ENCODE measurements around the gene TMEM218.

TMEM218 gene

GRCh38 chr11:125053167-125053566 lies 58.3 kb downstream of the TMEM218 start:
- Histone ChIP-seq H3K36me3 (ENCODE audit: insufficient read depth, low read length) (no peaks in the 10 kb centered on the region), H2AFZ (ENCODE audit: low read length) (no peak overlapping the region), H3F3A (ENCODE audit: low read depth) (no peaks in the 10 kb centered on the region), H3K4me2 (ENCODE audit: low read depth, low read length, poor library complexity, severe bottlenecking) (no peak overlapping the region), H3K4me1 (ENCODE audit: insufficient read depth, low read length, poor library complexity, severe bottlenecking) (no peaks in the 10 kb centered on the region), H3K4me3 (ENCODE audit: low read length, poor library complexity, severe bottlenecking) (no peak overlapping the region), H3K27me3 (ENCODE audit: insufficient read depth, low read length, poor library complexity, severe bottlenecking) (no peaks in the 10 kb centered on the region), H3K79me2 (ENCODE audit: insufficient read depth, low read length) (no peaks in the 10 kb centered on the region), H4K20me1 (ENCODE audit: insufficient read depth, low read length, poor library complexity, severe bottlenecking) (no peaks in the 10 kb centered on the region), H3K9ac (ENCODE audit: low read depth, low read length, poor library complexity, severe bottlenecking) (no peak overlapping the region), H3K9me3 (ENCODE audit: insufficient read depth, low read depth, low read length) (no peaks in the 10 kb centered on the region), H3K9me2 (replicated peaks; ENCODE audit: low read depth, low read length) (no peaks in the 10 kb centered on the region)
- TF ChIP-seq CTCF (conservative IDR thresholded peaks at IDR 0.05; ENCODE audit: low read length) (no peak), EZH2phosphoT487 (IDR thresholded peaks at IDR 0.05; ENCODE audit: borderline replicate concordance) (no peak)

GRCh38 chr11:125052047-125052446 lies 59.4 kb downstream of the TMEM218 start:
- H3K4me2 ChIP-seq (ENCODE audit: low read depth, low read length, poor library complexity, severe bottlenecking) = no peak overlapping the region
- H3K9me3 ChIP-seq (ENCODE audit: insufficient read depth, low read depth, low read length) = no peaks in the 10 kb centered on the region
- no peak overlapping the region for H3K9ac ChIP-seq (ENCODE audit: low read depth, low read length, poor library complexity, severe bottlenecking)
- TF ChIP-seq EZH2phosphoT487 (IDR thresholded peaks at IDR 0.05; ENCODE audit: borderline replicate concordance) (no peak), CTCF (conservative IDR thresholded peaks at IDR 0.05; ENCODE audit: low read length) (no peak)
- no peaks in the 10 kb centered on the region for H3F3A ChIP-seq (ENCODE audit: low read depth)
- H3K9me2 ChIP-seq (replicated peaks; ENCODE audit: low read depth, low read length) = no peaks in the 10 kb centered on the region
- no peak overlapping the region for H2AFZ ChIP-seq (ENCODE audit: low read length)
- no peaks in the 10 kb centered on the region for H4K20me1 ChIP-seq (ENCODE audit: insufficient read depth, low read length, poor library complexity, severe bottlenecking)
- no peaks in the 10 kb centered on the region for H3K27me3 ChIP-seq (ENCODE audit: insufficient read depth, low read length, poor library complexity, severe bottlenecking)
- no peaks in the 10 kb centered on the region for H3K79me2 ChIP-seq (ENCODE audit: insufficient read depth, low read length)
- H3K4me1 ChIP-seq (ENCODE audit: insufficient read depth, low read length, poor library complexity, severe bottlenecking) = no peaks in the 10 kb centered on the region
- no peak overlapping the region for H3K4me3 ChIP-seq (ENCODE audit: low read length, poor library complexity, severe bottlenecking)
- no peaks in the 10 kb centered on the region for H3K36me3 ChIP-seq (ENCODE audit: insufficient read depth, low read length)

- Histone ChIP-seq H3K4me3 (ENCODE audit: low read length, poor library complexity, severe bottlenecking) (no peak overlapping the region), H3K4me2 (ENCODE audit: low read depth, low read length, poor library complexity, severe bottlenecking) (no peak overlapping the region), H3F3A (ENCODE audit: low read depth) (no peaks in the 10 kb centered on the region), H3K9me2 (replicated peaks; ENCODE audit: low read depth, low read length) (no peaks in the 10 kb centered on the region), H2AFZ (ENCODE audit: low read length) (no peak overlapping the region), H4K20me1 (ENCODE audit: insufficient read depth, low read length, poor library complexity, severe bottlenecking) (no peaks in the 10 kb centered on the region), H3K9me3 (ENCODE audit: insufficient read depth, low read depth, low read length) (no peaks in the 10 kb centered on the region), H3K79me2 (ENCODE audit: insufficient read depth, low read length) (no peaks in the 10 kb centered on the region), H3K36me3 (ENCODE audit: insufficient read depth, low read length) (no peaks in the 10 kb centered on the region), H3K27me3 (ENCODE audit: insufficient read depth, low read length, poor library complexity, severe bottlenecking) (no peaks in the 10 kb centered on the region), H3K9ac (ENCODE audit: low read depth, low read length, poor library complexity, severe bottlenecking) (no peak overlapping the region), H3K4me1 (ENCODE audit: insufficient read depth, low read length, poor library complexity, severe bottlenecking) (no peaks in the 10 kb centered on the region)
- TF ChIP-seq EZH2phosphoT487 (IDR thresholded peaks at IDR 0.05; ENCODE audit: borderline replicate concordance) (no peak), CTCF (conservative IDR thresholded peaks at IDR 0.05; ENCODE audit: low read length) (no peak)
These were observed 62.1 kb downstream of the TMEM218 start for GRCh38 chr11:125049164-125049792.

All from Loucy (cell line).